GM19239 (cell line): ENCODE data around the gene ARHGAP30.
"Not testable (repeated sequence)": the region's sequence is repeated elsewhere in the genome, so short reads cannot be mapped to it uniquely, and the experiment has no call there.

Source experiments
- DNase-seq: peaks from one replicate; pipeline ENCODE4 v3.0.0; 2011; ENCODE audit warnings: low spot score; ENCODE audit not compliant: insufficient read length
- FAIRE-seq: peaks from 2 replicates; lab custom pipeline; 2011; peaks lifted over from hg19 to GRCh38; lab: Jason Lieb, UNC

ARHGAP30 gene

GRCh38 chr1:161072751-161073449 lies 3.2 kb upstream of the ARHGAP30 start:
- FAIRE-seq, result no peak

GRCh38 chr1:161071886-161072371 lies 2.2 kb upstream of the ARHGAP30 start:
- peak; percentile 68 for FAIRE-seq
- DNase-seq, result peak; percentile 75

More at GRCh38 chr1:161072751-161073449, 3.2 kb upstream of the ARHGAP30 start:
- no peak for DNase-seq

GRCh38 chr1:161070761-161071160 lies 1.1 kb upstream of the ARHGAP30 start:
- DNase-seq, result no peak
- FAIRE-seq, result no peak

GRCh38 chr1:161069241-161069640 lies 450 bp downstream of the ARHGAP30 start:
- FAIRE-seq, result peak; percentile 73
- no peak for DNase-seq

GRCh38 chr1:161068306-161069234 lies 1.1 kb downstream of the ARHGAP30 start:
- DNase-seq (peak; percentile 81), FAIRE-seq (peak; percentile 99)

GRCh38 chr1:161066694-161067093 lies 3.0 kb downstream of the ARHGAP30 start:
- FAIRE-seq (peak; percentile 31), DNase-seq (no peak)

GRCh38 chr1:161065681-161066080 lies 4.0 kb downstream of the ARHGAP30 start:
- not testable (repeated sequence) for FAIRE-seq, DNase-seq

- DNase-seq, FAIRE-seq: not testable (repeated sequence)
Observed at GRCh38 chr1:161063936-161064335, 5.8 kb downstream of the ARHGAP30 start.

GRCh38 chr1:161061419-161061818 lies 8.3 kb downstream of the ARHGAP30 start:
- DNase-seq, result no peak
- FAIRE-seq, result no peak

GRCh38 chr1:161059293-161059692 lies 10.4 kb downstream of the ARHGAP30 start:
- FAIRE-seq (no peak), DNase-seq (no peak)

- no peak for FAIRE-seq
Observed at GRCh38 chr1:161054805-161055204, 14.9 kb downstream of the ARHGAP30 start.

GRCh38 chr1:161054232-161054631 lies 15.5 kb downstream of the ARHGAP30 start:
- DNase-seq (no peak), FAIRE-seq (no peak)

More at GRCh38 chr1:161054805-161055204, 14.9 kb downstream of the ARHGAP30 start:
- DNase-seq, result no peak

- no peak for FAIRE-seq
- no peak for DNase-seq
Observed at GRCh38 chr1:161052899-161053298, 16.8 kb downstream of the ARHGAP30 start.

- DNase-seq (no peak), FAIRE-seq (no peak)
Observed at GRCh38 chr1:161051219-161051618, 18.5 kb downstream of the ARHGAP30 start.

GRCh38 chr1:161048949-161049722 lies 20.6 kb downstream of the ARHGAP30 start:
- no peak for DNase-seq
- FAIRE-seq, result no peak

- no peak for FAIRE-seq
- DNase-seq, result no peak
Observed at GRCh38 chr1:161047436-161048420, 22.0 kb downstream of the ARHGAP30 start.

- peak; percentile 73 for FAIRE-seq
Observed at GRCh38 chr1:161046605-161047228, 23.0 kb downstream of the ARHGAP30 start.

More at GRCh38 chr1:161046605-161047228, 23.0 kb downstream of the ARHGAP30 start:
- DNase-seq, result peak; percentile 74
